Mucosa of rectum (tissue), 2 donors: Measurements from ENCODE around the gene ITPR2.

Experiments
- H3K27ac ChIP-seq, 2 donors: one replicate each; pipeline ENCODE4 v1.7.0; 2013; ENCODE audit warnings: inconsistent platforms in 2 of 2, low read depth in 2 of 2, low read length in 2 of 2
- H3K27me3 ChIP-seq, 2 donors: one replicate each; pipeline ENCODE4 v1.7.0; 2013; ENCODE audit warnings: low read length in 2 of 2; ENCODE audit not compliant: control insufficient read depth in 2 of 2, insufficient read depth in 2 of 2
- H3K36me3 ChIP-seq, 2 donors: one replicate each; pipeline ENCODE4 v1.7.0; 2013; ENCODE audit warnings: low read length in 2 of 2; ENCODE audit not compliant: control insufficient read depth in 2 of 2, insufficient read depth in 2 of 2
- H3K4me1 ChIP-seq, 2 donors: one replicate each; pipeline ENCODE4 v1.7.0; 2013; ENCODE audit warnings: low read length in 2 of 2, mild to moderate bottlenecking in 1 of 2; ENCODE audit not compliant: control insufficient read depth in 2 of 2, insufficient read depth in 2 of 2
- H3K4me3 ChIP-seq, 2 donors: one replicate each; pipeline ENCODE4 v1.7.0; 2013; ENCODE audit warnings: low read length in 2 of 2
- H3K9ac ChIP-seq, 2 donors: one replicate each; pipeline ENCODE4 v1.7.0; 2013; ENCODE audit warnings: low read length in 2 of 2, low read depth in 1 of 2, mild to moderate bottlenecking in 1 of 2
- H3K9me3 ChIP-seq, 2 donors: one replicate each; pipeline ENCODE4 v1.7.0; 2013; ENCODE audit warnings: low read length in 2 of 2; ENCODE audit not compliant: control insufficient read depth in 2 of 2
- donor health status: healthy.
- donor health status: Normal muscosa, but diverticular disease.

Gene ITPR2

DNA sequence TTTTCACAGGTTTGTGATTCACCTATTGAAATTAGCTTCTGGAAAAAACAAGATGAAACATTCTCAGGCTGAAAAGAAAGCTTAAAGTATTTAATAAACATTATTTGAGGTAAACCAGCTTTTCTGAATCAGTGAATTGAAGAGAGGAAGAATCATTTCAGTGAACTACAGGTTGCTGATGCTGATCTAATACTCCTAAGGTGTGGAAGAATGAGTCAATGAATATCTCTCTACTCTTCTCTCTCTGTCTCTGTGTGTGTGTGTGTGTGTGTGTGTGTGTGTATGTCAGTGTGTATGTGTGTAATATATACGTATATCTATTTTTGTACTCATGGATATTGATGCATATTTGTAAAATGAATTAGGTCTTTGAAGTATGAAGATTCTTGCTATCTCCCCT is 325.4 kb downstream of the ITPR2 start:
- Histone ChIP-seq H3K4me3 (no peak overlapping the region), H3K27me3 (no peaks in the 10 kb centered on the region), H3K9ac (no peak overlapping the region), H3K36me3 (no peaks in the 10 kb centered on the region), H3K27ac (no peak overlapping the region), H3K4me1 (no peaks in the 10 kb centered on the region), H3K9me3 (no peaks in the 10 kb centered on the region)

DNA sequence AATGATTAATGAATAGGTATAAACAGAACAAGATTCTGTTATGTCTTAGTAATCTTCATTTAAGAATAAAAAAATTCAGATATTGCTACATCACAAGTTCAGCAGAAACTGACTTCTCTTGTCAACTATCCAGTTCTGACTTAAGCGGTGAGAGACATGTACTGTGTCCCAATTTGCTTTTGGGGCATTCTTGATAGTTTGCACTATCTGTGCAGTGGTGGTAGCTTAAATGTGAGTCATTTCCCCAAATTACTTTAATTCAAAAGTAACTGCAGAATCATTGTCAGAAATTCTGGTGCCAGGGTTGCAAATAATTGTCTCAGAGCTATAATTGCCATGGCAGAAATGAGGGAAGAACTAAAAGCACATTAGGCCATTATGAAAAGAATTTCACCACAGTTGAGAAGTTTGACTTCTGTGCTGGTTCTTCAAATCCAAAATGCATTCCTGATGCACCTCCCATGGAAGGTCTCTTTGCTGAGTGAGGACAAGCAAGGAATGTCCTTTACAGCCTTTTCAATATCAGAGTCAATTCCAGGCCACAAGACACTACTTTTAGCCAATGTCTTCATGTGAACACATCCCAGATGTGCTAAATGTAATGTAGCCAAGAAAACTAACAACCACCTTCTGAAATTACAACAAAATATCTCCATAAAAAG is 332.9 kb downstream of the ITPR2 start:
- H3K9me3 ChIP-seq = no peaks in the 10 kb centered on the region
- no peaks in the 10 kb centered on the region for H3K4me1 ChIP-seq
- H3K4me3 ChIP-seq = no peak overlapping the region
- H3K9ac ChIP-seq = no peak overlapping the region
- no peak overlapping the region for H3K27ac ChIP-seq
- H3K36me3 ChIP-seq = no peaks in the 10 kb centered on the region
- no peaks in the 10 kb centered on the region for H3K27me3 ChIP-seq

DNA sequence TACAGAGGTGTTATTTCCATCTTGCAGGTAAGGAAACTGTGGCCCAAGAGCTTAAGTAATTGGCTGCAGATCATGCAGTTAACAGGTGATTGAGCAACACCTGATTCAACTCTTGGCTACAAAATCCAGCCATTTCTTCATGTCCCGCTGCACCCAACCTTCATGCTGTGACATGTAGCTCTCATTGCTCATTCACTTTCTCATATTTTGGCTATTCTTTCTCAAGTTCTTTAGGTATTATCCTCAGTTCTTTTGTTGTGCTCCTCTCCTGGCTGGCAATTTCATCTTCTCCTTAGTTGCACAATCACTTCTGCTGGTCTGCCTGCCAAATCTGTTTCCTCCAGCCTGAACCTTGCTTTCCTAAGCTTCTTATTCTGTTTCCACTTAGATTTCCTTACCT is 336.8 kb downstream of the ITPR2 start:
- Histone ChIP-seq H3K27ac (no peak overlapping the region), H3K4me3 (no peak overlapping the region), H3K36me3 (peaks cover 7% of the 10 kb centered on the region in 2 donors), H3K27me3 (no peaks in the 10 kb centered on the region), H3K4me1 (no peaks in the 10 kb centered on the region), H3K9ac (no peak overlapping the region), H3K9me3 (no peaks in the 10 kb centered on the region)

DNA sequence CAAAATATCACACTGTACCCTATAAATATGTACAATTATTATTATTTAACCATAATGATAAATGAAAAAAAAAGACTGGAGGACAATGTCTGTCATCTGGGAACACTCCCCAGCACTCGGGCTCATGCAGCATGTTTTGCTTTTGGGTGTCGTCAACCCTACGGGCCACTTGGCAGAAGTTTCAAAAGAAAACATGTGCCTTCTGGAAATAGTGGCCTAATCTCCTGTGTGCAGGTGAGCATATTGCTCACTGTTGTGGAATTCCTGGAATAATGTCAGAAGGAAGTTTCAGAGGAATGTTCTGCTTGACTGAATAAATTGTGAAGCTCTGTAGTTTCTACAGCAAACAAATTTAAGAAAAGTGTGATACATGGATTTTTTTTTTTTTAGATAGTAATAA is 339.3 kb downstream of the ITPR2 start:
- no peaks in the 10 kb centered on the region for H3K9me3 ChIP-seq
- no peaks in the 10 kb centered on the region for H3K4me1 ChIP-seq
- no peaks in the 10 kb centered on the region for H3K27me3 ChIP-seq
- peaks cover 10% of the 10 kb centered on the region in 2 donors for H3K36me3 ChIP-seq
- H3K9ac ChIP-seq = no peak overlapping the region
- no peak overlapping the region for H3K27ac ChIP-seq
- H3K4me3 ChIP-seq = no peak overlapping the region

DNA sequence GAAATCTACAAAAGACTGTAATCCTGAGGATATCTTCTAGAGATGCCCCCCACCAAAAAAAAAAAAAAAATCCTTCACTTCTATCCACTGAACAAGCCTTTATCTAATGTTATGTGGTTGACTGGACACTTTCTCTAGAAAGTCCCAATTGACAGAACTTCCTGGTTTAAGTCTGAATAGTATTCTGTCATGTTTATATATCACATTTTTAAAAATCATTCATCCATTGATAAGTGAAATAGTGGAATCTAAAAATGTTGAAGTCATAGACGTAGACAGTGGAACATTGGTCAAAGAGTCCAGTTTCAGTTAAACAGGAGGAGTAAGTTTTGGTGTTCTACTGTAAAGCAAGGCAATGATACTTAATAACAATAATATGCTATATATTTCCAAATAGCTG is 340.6 kb downstream of the ITPR2 start:
- Histone ChIP-seq H3K4me3 (no peak overlapping the region), H3K4me1 (no peaks in the 10 kb centered on the region), H3K9me3 (no peaks in the 10 kb centered on the region), H3K9ac (no peak overlapping the region), H3K27ac (no peak overlapping the region), H3K36me3 (peaks cover 10% of the 10 kb centered on the region in 2 donors), H3K27me3 (no peaks in the 10 kb centered on the region)

DNA sequence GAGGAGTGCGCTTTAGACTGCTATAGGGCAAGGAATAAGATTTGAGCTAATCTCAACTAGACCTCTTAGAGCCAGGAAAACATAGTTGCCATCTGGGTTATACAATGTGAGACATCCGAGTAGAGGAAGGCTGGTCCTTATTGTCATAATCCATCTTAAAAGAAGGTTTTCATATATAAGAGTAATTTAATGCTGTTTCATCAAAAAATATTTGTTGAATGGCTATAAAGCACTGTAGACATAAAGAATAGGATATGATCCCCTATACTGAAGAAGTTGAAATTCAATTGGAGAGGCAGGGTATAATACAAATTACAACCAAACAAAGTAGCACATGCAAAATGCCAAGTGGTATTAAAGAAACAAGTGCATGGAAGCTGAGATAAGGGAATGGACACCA is 343.1 kb downstream of the ITPR2 start:
- H3K27me3 ChIP-seq = no peaks in the 10 kb centered on the region
- H3K36me3 ChIP-seq = peaks cover 10 to 18% of the 10 kb centered on the region in 2 donors

DNA sequence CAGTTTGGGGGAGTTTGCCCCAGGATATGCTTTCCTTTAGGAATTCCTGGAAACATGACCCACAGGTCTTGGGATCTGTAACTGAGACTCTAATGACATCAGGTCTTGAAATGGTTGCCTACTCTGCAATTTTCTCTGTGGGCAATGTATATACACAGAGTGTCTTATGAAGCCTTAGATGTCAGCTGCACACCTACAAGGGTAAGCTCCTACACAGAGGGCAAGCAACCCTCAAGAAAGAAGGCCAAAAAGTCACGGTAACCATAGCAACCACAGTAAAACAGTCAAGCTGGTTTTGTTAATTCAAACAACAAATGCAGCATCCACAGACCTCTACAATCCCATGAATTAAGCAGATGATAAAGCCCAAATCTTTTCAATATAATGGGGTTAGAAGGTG is 344.6 kb downstream of the ITPR2 start:
- no peaks in the 10 kb centered on the region for H3K27me3 ChIP-seq
- H3K27ac ChIP-seq = no peak overlapping the region
- no peaks in the 10 kb centered on the region for H3K9me3 ChIP-seq
- H3K36me3 ChIP-seq = peaks cover 12 to 14% of the 10 kb centered on the region in 2 donors
- no peaks in the 10 kb centered on the region for H3K4me1 ChIP-seq
- no peak overlapping the region for H3K9ac ChIP-seq
- no peak overlapping the region for H3K4me3 ChIP-seq

More for the DNA sequence above, 343.1 kb downstream of the ITPR2 start:
- H3K9ac ChIP-seq = no peak overlapping the region
- H3K4me1 ChIP-seq = no peaks in the 10 kb centered on the region
- H3K27ac ChIP-seq = no peak overlapping the region
- no peaks in the 10 kb centered on the region for H3K9me3 ChIP-seq
- H3K4me3 ChIP-seq = no peak overlapping the region

DNA sequence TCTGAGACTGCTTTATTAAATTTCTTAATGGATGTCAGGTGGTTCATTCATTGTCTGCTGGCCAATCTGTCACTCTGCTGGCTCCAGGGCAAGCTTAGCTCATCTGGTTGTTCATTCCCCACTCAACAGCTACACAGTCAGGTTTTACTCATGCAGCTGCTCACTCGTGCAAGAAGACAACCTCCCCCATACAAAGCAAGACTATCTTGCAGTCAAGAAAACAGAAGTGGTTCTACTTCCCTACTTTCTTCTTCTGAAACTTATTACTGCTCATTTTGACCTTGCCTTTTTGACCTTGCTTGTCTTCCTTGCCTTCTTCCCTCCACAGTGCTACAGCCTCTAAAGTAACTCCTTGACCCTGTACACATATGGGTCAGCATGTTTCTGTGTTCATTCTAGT is 359.7 kb downstream of the ITPR2 start:
- H3K4me1 ChIP-seq = no peaks in the 10 kb centered on the region
- H3K27ac ChIP-seq = no peak overlapping the region
- no peak overlapping the region for H3K9ac ChIP-seq

DNA sequence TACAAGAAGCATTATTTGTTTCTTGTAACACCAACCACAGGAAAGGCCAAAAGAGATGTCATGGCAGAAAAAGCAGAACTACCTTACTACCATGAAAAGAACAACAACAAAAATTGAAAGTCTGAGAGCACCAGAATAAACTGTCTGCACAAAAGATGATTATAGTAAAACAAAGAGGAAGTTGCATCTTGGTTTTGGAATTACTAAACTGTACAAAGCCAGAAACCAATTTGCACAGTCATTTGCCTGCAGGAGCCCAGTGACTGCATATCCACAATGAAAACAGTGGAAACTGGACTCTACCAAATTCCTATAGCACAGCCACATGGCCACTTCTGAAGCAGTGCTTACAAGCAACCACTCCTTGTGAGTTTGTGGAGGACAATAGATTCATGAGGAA is 361.4 kb downstream of the ITPR2 start:
- Histone ChIP-seq H3K4me1 (no peaks in the 10 kb centered on the region), H3K27me3 (no peaks in the 10 kb centered on the region), H3K27ac (peak overlapping the region in 1 of 2 donors; percentile 0), H3K36me3 (peaks cover 9 to 12% of the 10 kb centered on the region in 2 donors), H3K9me3 (no peaks in the 10 kb centered on the region), H3K9ac (no peak overlapping the region), H3K4me3 (no peak overlapping the region)

More for the DNA sequence above, 359.7 kb downstream of the ITPR2 start:
- H3K27me3 ChIP-seq = no peaks in the 10 kb centered on the region
- no peak overlapping the region for H3K4me3 ChIP-seq
- H3K36me3 ChIP-seq = peaks cover 9 to 14% of the 10 kb centered on the region in 2 donors
- H3K9me3 ChIP-seq = no peaks in the 10 kb centered on the region

DNA sequence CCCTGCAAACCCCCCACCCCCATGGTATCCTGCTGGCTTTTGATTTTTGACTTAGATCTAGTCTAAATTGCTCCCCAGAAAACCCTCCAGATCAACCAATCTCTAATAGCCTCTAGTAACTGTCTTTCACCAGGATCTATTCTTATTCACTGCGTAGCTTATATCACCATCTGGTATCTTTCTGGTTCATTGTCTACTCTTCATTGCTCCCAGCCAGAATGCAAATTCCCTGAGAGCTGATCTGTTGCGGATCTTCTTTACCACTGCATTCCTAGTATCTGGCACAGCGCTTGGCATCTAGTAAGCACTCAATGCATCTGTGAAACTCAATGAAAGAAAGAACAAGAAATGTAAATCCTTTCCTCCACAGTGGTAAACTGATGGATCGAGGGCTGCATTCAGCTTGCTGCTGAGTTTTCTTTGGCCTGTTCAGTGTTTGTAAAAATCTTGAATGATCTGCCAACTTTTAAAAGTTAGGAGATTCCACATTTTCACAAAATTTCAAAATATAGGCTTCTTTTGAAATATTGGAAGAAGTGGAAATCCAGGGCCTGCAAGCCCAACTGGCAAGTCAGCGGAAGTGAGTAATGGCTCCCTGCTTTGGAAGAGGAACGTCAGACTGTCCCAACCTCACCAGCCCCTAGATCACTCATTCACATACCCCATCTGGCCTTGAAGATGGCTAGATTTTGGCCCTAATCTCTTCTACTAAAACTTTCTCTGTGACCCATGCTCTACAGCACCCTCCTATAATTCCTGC is 363.4 kb downstream of the ITPR2 start:
- Histone ChIP-seq H3K9me3 (no peaks in the 10 kb centered on the region), H3K9ac (no peak overlapping the region), H3K27me3 (no peaks in the 10 kb centered on the region), H3K27ac (no peak overlapping the region), H3K36me3 (peaks cover 0 to 3% of the 10 kb centered on the region in 2 donors), H3K4me3 (no peak overlapping the region), H3K4me1 (no peaks in the 10 kb centered on the region)
